HS-5 (cell line): Measurements from ENCODE around the gene LENEP.
"Not testable (repeated sequence)": the region's sequence is repeated elsewhere in the genome, so short reads cannot be mapped to it uniquely, and the experiment has no call there.

Experiments used
- DNase-seq: peaks from one replicate; pipeline ENCODE4 v3.0.0-alpha.2; 2012; ENCODE audit warnings: low read depth

The LENEP gene

DNA sequence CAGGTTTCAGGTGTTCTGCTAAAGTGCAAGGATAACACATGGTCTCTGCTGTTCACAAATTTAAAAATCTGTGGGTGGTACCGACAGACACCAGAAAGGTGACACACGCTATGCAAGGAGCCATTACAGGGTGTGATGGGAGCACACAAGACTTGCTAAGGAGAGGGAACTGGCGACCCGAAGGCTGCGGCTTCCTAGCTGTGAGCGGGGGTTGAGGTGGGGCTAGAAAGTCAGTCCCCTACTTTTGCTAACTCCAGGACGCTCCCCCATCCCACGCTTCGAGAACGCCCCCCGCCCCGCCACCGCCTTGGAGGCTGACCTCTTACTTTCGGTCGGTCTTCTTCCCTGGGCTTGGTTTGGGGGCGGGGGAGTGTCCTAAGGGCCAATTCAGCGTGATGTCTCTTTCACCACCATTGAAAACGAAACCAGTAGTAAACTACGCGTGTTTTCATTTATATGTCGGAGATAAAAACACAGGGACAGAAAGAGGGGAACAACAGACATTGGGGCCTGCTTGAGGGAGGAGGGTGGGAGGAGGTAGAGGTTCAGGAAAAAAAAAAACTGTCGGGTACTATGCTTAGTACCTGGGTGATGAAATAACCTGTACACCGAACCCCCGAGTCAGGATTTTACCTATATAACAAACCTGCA lies 17.9 kb upstream of the LENEP start:
- no peak for DNase-seq

DNA sequence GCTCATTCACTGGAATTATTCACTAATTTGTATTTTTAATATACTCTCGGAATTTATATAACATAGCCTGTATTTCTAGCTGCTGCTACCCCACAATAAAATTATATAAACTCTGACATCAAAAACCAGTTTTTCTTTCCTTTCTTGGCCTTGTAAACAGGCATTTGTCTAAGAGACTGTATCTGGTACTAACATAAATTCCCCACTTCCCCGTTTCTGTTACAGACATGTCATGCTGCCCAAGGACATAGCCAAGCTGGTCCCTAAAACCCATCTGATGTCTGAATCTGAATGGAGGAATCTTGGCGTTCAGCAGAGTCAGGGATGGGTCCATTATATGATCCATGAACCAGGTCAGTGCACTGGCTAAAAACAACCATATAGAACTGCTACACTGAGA lies 15.6 kb upstream of the LENEP start:
- not testable (repeated sequence) for DNase-seq

DNA sequence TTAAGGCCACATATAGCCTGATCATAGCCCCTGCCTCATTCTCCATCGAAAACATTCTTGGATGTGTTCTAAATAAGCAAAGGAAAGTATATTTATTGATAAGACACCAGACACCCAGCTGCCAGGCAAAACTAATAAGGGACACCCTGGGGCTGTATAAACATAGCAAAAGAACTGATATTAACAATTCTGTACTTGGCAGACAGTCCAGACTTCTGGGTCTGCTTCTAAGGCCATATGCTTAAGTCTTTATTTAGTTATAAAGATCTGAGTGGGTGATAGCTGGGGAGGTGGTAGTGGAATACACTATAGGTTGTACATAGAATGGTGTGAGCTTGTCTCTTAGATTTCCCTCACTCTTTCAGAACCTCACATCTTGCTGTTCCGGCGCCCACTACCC lies 15.0 kb upstream of the LENEP start:
- no peak for DNase-seq

DNA sequence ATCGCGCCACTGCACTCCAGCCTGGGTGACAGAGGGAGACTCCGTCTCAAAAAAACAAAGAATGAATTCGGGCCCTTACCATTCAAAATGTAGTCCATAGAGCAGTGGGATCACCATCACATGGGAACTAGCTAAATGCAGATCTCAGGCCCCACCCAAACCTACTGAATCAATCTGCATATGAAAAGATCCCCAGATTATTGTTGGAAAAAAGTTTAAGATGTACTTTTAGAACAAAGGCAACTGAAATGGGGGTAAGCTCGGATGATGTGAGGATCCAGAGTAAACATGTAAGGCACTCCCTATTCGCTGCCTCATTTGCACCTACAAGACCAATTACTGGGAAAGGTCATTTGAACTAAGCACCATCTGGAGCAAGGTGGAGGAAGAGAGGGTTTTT lies 11.0 kb upstream of the LENEP start:
- no peak for DNase-seq

DNA sequence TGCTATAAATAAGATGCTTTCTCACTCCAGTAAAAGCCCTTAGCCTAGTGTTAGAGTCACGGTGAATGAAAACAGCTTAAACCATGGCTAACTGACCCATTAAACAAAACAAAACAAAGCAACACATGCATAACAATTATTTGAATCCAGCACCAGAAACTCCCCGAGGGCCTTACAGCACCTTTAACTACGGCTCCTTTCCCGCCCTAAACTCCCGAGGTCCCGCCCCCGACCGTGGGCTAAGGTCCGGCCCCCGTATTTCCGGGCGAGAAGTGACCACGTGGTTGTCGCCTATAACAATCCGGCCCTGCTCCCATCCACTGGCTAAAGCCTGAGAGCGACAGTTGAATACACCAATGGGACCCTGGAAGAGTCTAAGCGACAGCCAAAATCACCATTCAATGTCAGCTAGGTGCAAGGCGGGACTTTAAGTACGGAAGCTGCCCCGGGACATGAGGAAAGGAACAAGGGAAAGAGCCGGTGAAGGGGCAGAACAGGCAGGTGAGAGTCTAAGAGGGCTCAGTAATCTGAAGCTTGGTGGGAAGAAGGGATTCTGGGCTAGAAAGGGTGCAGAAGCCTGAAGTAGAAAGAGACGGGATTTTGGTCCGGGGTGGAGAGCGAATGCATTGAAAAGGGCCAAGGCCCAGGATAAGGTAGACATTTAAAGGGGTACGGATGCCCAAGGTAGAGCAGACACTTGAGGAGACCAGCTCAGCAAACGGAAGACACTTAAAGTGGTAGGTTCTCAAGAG lies 10.3 kb upstream of the LENEP start, which contains the start of gene FLAD1:
FLAD1 (plus strand) TSS at position 448 of the 752 bp plus-strand sequence. CDS start 351 bp downstream, outside the sequence.
- peak; percentile 99 for DNase-seq

DNA sequence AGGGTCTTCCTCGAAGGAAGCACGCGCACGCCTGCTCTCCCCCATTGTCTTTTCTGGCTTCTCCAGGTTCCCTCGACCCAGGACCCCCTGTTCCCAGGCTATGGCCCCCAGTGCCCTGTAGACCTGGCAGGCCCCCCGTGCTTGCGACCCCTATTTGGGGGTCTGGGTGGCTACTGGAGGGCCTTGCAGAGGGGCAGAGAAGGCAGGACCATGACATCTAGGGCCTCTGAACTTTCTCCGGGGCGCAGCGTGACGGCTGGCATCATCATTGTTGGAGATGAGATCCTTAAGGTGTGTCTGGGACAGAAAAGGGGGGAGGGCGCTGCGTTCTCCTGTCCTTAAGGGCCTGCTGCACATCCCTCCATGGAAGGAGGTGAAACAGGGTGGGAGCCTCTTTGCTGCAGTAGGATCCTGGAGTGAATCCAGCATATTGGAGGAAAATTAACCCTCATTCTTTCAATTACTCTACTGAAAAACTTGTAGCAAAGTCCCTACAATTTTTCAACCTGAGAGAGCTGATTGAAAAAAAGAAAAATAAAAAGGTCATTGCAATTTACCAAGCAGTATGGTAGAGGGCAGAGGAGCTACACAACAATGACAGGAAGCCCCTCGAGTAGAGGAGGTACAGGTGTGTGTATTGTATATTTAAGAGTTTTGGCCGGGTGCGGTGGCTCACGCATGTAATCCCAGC lies 9.5 kb upstream of the LENEP start:
- DNase-seq: no peak

DNA sequence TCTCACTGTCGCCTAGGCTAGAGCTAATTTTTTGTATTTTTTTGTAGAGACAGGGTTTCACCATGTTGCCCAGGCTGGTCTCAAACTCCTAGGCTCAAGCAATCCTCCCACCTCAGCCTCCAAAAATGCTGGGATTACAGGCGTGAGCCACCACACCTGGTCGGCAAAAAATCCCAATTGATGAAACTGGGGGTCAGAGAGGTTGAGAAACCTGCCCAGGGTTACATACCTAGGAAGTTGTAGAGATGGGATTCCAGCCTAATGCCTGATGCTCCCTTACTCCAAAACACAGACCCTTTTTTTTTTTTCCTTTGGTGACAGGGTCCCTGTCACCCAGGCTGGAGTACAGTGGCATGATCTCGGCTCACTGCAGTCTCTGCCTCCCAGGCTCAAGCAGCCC lies 6.7 kb upstream of the LENEP start:
- DNase-seq: not testable (repeated sequence)

DNA sequence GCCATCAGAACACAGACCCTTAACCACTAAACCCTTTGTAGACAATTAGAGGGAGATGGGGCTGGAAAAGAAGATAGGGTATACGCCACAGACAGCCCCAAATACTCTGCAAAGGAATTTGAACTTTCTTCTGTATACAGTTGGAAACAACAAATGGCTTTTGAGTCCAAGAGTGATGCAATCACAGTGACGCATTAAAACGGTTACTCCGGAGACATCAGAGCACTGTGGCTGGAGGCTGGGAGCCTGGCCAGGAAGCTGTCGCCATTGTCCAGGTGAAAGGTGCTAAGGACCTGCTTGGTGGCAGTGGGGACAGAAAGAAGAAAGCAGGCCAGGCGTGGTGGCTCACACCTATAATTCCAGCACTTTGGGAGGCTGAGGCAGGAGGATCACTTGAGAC lies 6.1 kb upstream of the LENEP start:
- DNase-seq: no peak

DNA sequence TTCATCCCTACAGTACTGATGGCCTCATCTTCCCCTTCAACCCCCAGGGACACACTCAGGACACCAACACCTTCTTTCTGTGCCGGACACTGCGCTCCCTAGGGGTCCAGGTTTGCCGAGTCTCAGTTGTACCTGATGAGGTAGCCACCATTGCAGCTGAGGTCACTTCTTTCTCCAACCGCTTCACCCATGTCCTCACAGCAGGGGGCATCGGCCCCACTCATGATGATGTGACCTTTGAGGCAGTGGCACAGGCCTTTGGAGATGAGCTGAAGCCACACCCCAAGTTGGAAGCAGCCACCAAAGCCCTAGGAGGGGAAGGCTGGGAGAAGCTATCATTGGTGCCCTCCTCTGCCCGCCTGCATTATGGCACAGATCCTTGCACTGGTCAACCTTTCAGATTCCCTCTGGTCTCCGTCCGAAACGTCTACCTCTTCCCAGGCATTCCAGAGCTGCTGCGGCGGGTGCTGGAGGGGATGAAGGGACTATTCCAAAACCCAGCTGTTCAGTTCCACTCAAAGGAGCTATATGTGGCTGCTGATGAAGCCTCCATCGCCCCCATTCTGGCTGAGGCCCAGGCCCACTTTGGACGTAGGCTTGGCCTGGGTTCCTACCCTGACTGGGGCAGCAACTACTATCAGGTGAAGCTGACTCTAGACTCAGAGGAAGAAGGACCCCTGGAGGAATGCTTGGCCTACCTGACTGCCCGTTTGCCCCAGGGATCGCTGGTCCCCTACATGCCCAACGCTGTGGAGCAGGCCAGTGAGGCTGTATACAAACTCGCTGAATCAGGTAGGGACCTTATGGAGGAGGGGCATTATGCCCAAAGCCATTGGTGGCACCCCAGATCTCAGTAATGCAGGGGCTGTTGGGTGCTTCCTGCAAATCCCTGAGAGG lies 5.1 kb upstream of the LENEP start:
- DNase-seq: no peak

DNA sequence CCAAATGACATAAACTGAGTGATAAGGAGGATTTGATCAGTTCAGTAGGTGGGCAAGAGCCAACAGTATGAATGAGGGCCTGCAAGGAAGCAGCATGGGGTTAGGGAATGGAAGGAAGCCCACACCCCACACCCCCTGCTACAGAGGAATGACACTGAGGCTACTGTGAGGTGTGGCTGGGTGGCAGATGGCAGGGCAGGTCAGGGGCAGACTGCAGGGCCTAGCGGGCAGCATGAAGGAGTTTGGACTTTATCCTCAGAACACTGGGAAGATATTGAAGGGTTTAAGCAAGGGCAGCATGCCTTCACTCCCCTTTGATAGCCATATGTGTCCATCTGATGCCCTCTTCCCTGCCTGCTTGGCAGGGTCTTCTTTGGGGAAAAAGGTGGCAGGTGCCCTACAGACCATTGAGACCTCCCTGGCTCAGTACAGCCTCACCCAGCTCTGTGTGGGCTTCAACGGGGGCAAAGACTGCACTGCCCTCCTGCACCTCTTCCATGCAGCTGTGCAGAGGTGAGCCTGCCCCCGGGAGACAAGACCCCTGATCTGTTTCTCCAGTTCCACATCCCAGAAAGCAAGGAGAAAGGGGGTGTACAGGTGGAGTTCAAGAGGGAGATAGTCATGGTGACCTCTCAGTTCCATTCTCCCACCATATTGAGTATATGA lies 4.1 kb upstream of the LENEP start:
- no peak for DNase-seq

DNA sequence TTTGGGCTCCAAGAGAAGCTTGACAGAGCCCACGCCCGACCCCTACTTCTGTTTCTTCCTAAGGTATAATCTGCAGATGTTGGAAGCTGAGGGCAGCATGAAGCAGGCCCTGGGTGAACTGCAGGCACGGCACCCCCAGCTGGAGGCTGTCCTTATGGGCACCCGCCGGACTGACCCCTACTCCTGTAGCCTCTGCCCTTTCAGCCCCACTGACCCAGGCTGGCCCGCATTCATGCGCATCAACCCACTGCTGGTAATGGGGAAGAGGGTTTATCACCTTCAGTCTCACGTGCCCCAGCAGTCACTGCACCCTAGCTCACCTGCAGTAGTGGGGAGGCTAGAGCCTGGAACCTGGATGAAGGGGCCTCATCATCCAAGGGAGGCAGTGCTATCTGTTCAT lies 3.1 kb upstream of the LENEP start:
- DNase-seq: no peak

DNA sequence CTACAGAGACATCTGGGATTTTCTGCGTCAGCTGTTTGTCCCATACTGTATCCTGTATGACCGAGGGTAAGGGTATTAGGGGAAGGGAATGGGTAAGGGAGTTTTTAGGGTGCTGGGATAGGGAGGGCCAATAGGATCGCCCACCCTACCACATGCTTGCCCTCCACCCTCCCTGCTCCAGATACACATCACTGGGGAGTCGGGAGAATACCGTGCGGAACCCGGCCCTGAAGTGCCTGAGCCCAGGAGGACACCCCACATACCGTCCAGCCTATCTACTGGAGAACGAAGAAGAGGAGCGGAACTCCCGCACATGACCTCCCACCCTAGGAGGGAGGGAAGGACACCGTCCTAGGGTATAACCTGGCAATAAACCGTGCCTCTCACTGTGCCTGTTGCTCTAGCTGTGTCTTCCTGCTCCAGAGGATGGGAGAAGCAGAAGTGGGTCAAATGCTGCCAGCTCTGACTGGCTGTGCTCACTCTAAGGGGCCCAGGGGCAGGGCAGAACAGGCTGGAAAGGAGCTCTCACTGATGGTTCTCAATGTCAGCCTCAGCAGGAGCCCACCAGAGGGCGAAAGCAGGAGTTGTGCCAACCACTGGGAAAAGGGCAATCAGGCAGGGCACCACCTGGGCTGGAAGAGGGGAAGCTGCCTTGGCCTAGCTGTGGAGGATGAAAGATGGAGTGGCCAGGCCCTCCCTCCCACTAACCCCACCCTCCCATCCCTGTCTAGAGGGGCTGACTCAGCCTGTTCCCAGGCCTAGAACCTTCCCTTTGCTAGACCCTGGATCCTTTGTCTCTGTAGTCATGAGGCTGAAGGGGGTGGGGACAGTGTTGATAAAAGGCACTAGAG lies 440 bp upstream of the LENEP start:
- no peak for DNase-seq

DNA sequence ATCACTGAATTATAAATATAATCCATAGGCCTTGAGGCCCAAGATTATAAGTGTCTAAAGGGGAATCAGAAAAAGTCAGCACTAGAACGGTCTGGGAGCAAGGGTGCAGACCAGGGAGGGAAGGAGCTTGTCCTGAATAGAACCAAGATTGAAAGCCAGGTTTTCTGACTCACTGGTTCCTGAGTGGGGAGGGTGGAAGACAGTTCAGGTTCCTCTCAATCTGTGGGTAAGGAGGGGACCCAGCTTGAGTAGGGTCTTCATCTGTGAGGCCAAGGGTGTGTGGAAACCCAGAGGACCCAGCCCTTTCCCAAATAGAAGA lies 842 bp downstream of the LENEP start:
- DNase-seq: no peak

DNA sequence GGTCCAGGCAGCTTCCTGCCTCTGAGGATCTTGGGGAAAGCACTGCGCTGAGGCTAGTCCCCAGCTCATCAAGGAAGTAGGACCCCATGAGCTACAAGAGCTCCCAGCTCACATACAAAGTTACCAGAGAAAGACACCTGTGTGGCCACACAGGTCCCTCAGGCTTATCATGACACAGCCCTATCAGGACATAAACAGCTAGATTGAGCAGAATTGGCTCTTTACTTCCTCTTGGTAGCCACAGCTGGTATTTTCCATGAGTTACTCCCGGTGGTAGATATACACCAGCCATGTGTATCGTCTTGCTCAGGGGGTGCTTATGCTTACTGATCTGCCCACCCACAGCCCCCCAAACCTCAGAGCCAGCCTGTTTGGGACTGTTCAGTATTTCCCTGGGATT lies 1.2 kb downstream of the LENEP start:
- no peak for DNase-seq

DNA sequence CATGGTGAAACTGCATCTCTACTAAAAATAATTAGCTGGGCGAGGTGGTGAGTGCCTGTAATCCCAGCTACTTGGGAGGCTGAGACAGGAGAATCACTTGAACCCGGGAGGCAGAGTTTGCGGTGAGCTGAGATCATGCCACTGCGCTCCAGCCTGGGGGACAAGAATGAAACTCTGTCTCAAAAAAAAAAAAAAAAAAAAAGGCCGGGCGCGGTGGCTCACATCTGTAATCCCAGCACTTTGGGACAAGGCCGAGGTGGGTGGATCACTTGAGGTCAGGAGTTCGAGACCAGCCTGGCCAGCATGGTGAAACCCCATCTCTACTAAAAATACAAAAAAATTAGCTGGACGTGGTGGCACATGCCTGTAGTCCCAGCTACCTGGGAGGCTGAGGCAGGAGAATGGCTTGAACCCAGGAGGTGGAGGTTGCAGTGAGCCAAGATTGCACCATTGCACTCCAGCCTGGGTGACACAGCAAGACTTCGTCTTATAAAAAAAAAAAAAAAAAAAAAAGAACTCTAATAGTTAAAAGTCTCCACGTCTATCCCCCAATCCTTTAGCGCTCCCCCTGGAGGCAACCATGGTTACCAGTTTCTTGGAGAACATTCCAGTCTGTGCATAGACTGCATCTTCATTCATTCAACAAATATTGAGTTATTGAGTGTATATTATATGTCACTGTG lies 2.1 kb downstream of the LENEP start:
- DNase-seq: not testable (repeated sequence)

DNA sequence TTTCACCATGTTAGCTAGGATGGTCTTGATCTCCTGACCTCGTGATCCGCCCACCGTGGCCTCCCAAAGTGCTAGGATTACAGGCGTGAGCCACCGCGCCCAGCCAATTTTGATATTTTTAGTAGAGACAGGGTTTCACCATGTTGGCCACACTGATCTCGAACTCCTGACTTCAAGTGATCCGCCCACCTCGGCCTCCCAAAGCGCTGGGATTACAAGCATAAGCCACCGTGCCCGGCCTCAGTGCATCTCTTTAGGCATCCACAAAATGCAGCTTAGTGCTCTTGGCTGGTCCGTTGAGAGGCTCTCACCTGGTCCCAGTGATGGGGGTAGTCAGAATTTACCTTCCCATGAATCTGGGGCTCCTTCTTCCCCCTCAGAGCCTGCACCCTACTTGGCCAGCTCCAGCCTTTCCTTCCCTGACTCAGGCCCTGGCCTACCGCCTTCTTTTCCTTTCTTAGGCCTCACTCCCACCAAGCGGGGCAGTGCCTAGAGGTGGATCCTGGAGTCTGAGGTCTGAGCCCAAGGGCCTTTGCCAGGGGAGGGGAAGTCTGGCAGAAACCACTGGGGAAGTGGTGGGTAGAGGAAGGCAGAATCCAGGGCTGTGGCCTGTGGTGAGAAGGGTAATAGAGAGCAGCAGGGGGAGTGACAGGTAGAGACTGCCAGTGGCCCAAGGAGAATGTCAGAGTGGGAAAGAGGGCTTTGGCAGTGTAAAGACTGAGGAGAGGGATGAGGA lies 3.7 kb downstream of the LENEP start:
- no peak for DNase-seq

DNA sequence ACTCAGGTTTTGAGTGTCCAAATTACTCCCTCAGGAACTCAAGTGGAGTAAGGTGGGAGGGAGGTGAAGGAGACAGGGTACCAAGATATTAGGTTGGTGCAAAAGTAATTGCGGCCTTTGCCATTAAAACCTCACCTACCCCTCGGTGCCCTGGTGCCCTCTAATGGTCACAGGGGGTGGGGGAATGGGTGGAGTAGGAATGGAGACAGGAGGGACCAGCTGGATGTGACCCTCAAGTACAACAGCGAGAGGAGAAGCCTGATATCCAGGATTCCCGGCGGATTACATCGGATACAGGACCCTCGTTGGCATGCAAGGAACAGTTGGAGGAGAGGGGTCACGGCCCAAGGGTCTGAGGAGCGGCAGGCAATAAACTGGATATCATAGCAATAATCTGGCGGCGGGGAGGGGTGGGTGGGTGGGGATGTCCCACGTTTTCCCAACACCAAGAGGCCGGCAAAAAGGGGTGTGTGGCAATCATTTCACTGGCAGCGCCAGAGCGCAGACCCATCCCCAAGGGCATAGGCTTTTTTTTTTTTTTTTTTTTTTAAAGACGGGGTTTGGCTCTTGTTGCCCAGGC lies 4.9 kb downstream of the LENEP start:
- no peak for DNase-seq

DNA sequence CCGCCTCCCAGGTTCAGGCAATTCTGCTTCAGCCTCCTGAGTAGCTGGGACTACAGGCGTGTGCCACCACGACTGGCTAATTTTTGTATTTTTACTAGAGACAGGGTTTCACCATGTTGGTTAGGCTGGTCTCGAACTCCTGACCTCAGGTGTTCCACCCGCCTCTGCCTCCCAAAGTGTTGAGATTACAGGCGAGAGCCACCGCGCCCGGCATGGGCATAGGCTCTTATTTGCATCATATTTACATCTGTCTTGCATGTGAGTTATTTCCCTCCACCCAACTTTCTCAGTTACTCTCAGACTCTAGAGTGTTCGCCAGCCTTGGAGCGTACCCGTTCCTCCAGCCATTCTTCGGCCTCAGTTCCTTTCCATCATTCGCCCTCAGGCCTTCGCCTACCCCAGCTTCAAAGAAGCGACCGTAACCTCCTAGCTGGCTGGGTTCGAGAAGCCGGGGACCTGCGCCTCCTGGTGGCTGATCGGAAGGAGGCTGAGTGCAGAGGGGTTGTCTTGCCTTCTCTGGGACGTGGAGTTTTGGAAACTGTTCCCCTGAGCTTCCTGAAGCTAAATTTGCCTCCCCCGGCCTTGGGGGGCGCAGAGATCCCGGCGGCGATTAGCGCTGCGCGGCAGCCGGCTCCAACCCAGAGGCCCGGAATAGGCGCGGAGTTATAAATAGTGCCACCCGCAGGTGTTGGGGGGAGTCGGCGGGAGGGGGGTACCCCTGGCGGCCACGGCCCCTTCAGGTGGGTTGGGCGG lies 5.6 kb downstream of the LENEP start:
- DNase-seq: no peak
